GM18526 (cell line): ENCODE results near the gene PYGL.

Experiments used
- POLR2A ChIP-seq: IDR thresholded peaks from 3 replicates; pipeline ENCODE4 v1.6.1; 2011; ENCODE audit not compliant: insufficient read length; ENCODE audit errors: extremely low read depth

The PYGL gene

GRCh38 chr14:50935126-50936015, 8.9 kb downstream of the PYGL start:
- no peak for TF ChIP-seq POLR2A

- no peak for TF ChIP-seq POLR2A
Observed at GRCh38 chr14:50932592-50933495, 11.4 kb downstream of the PYGL start.

- no peak for TF ChIP-seq POLR2A
Observed at GRCh38 chr14:50932156-50932555, 12.1 kb downstream of the PYGL start.

GRCh38 chr14:50931559-50931958, 12.7 kb downstream of the PYGL start:
- TF ChIP-seq POLR2A, result no peak

- no peak for TF ChIP-seq POLR2A
Observed at GRCh38 chr14:50929506-50929905, 14.8 kb downstream of the PYGL start.

GRCh38 chr14:50928002-50928635, 16.2 kb downstream of the PYGL start:
- TF ChIP-seq POLR2A, result no peak

- TF ChIP-seq POLR2A, result no peak
Observed at GRCh38 chr14:50926851-50927386, 17.4 kb downstream of the PYGL start.

- no peak for TF ChIP-seq POLR2A
Observed at GRCh38 chr14:50924843-50925242, 19.4 kb downstream of the PYGL start.

- TF ChIP-seq POLR2A, result no peak
Observed at GRCh38 chr14:50924236-50924635, 20.0 kb downstream of the PYGL start.

GRCh38 chr14:50922803-50923202, 21.5 kb downstream of the PYGL start:
- TF ChIP-seq POLR2A, result no peak

- no peak for TF ChIP-seq POLR2A
Observed at GRCh38 chr14:50920482-50921230, 23.6 kb downstream of the PYGL start.

- no peak for TF ChIP-seq POLR2A
Observed at GRCh38 chr14:50917449-50917848, 26.8 kb downstream of the PYGL start.

- no peak for TF ChIP-seq POLR2A
Observed at GRCh38 chr14:50910495-50911420, 33.5 kb downstream of the PYGL start.
